AG20443 (cell line): ENCODE data around the gene RASGRP2.
A peak's percentile ranks its signal among the peaks of the same experiment; 100 is the strongest.

Experiments used
- DNase-seq: peaks from one replicate; pipeline ENCODE4 v3.0.0; 2012; ENCODE audit warnings: low spot score, mixed read lengths

Gene RASGRP2

GRCh38 chr11:64755681-64756361 lies 11.9 kb upstream of the RASGRP2 start:
- no peak for DNase-seq

DNA sequence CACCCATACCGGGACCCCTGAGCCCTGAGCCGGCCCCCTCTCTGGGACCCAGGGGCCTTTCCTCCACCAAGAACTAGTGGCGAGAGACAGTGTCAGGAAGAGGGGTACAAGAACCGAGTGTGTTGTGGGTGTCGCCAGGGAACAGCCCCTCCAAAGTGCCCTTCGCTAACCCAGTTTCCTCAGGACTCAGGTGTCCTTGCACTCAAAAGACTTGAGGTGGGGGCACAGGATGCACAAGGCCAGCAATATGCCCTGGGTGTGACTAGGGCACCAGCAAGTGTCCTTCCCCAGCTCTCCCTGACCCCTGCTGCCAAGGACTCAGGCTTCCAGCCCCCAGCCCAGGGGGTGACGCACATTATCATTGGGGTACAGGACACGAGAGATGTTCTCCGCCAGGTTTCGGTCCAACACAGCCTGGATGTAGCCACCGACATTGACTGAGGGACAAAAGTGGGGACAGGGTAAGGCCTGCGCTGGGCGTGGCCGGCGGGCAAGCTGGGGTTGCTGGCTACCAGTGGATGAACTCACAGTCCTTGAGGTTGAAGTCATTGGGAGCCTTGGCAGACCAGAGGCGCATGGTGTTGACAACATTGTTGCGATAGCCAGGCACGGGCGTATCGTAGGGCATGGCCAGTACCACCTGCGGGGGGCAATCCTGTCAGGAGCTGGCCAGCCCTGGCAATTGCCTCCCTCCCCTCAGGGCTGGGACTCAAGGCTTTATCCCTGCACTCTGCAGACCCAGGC lies 11.1 kb upstream of the RASGRP2 start:
- no peak for DNase-seq

DNA sequence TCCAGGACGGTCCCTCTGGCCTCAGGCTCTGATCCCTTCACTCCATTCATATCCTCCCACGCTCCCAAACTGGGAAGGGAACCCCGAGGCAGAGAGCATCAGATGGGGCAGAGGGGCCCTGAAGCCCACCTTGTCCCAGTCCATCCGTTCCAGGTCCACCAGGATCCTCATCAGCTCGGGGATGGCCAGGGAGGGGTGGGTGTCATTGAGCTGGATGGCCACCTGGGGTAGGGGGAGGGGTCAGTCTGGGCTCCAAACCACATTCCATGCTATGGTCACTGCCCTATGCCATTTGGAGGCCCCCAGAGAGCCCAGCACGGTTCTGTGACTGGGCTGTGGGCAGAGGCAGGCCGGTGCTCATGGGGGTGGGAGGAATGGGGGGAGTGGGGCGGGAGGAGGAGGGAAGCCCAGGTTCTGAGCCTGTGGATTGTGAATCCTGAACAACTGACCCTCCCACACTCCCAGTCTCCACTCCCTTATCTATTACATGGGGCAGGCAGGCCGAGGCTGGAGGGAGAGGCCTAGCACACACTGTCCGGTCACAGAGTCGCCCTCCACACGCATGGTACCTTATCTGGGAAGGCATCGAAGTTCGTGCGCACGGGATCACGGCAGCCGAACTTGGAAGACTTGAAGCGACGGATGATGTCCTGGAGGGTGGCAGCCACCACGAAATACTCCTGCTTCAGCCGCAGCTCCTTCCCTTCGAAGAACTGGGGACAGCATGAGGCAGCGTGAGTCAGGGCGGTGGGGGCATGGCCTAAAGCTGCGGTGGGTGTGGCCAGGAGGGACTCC lies 10.4 kb upstream of the RASGRP2 start:
- DNase-seq, result no peak

DNA sequence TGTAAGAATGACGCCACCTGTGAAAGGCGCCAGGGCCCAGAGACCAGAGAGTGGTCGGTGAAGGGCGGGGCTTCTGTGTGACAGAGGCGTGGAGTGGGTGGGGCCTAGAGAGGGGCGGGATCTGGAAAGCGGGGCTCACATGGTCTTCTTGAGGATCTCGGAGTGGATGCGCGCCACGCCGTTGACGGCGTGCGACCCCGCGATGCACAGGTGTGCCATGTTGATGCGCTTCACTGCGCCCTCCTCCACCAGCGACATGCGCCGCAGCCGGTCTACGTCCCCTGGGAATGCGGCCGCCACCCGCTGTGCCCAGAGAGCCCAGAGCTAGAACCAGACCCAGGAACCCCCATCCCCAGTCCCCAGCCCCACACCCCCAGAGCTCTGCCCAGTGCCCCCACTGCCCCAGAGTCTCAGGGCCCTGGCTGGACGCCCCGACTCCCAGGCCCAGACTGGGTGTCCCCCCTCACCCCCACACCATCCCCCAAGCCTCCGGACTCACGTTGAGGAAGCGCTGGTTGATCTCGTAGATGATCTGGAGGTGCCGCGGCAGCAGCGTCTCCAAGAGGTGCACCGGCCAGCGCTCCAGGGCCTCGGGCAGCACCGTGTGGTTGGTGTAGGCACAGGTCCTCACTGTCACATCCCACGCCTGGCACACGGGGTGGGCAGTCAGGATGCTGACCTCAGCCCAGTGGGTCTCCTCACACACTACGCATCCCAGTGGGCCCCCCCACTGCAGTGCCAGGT lies 9.6 kb upstream of the RASGRP2 start:
- no peak for DNase-seq

DNA sequence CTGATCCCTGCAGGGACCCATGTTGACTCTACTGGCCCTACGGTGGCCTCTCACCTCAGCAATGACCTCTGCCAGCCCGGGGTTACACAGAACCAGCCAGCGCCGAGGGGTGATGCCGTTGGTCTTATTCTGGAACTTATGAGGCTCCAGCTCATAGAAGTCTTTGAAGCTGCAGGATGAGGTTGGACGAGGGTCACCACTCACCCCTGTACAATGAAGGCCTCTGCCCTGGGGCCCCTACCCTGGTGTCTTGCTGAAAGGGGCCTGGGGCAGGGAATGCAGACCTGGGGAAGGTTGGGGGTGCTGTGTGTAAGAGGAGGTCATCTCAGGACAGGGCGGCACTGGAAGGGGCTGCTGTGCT lies 9.1 kb upstream of the RASGRP2 start:
- no peak for DNase-seq

DNA sequence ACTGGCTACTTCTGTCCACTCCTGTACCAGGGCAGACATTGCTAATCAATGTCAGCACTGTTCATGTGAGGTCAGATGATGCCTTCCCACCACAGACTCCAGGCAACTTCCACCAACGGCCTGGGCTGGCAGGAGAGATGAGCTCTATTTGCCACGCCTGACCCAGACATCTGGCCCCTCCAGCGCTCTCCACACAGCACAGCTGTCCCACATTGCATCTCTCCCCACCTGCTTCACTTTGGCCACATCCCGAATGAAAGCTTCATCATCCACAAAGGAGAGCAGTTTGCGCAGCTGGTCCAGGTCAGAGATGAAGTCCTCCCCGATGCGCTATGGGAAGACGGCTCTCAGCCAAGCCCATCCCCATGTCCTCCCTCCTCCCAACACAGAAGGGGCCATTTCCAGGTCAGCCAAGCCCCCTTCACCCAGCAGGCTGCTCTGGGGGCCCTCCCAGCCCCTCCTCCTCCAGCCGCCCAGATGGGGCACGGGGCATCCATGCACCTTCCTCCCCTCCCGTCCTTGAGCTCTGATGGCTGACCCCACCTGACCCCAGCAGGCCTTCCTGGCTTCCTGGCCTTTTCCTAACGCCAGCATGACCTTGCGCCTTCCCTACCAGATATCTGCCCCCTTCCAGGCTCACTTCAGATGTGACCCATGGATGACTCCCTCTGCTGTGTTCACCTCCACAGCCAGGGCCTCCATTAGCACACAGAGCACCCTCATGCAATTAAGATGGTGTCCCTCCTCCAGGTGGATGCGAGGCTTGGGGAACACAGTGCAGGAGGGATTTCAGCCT lies 8.4 kb upstream of the RASGRP2 start:
- no peak for DNase-seq

DNA sequence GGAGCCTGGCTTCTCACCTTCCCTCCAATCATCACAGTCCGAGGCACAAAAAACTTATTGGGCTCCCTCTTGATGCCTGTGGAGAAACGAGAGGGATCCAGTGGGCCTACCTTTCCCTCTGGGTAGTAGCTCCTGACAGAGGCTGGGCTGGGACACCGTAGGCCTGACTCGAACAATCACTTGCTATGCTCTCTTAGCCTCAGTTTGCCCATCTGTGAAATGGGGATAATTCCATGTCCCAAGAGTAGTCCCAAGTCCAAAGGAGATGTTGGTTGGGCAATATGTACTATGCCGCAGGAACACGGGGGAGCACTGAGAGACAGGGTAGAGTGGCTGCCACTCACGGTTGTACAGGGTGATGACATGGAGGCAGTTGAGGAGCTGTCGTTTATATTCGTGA lies 7.6 kb upstream of the RASGRP2 start:
- no peak for DNase-seq

DNA sequence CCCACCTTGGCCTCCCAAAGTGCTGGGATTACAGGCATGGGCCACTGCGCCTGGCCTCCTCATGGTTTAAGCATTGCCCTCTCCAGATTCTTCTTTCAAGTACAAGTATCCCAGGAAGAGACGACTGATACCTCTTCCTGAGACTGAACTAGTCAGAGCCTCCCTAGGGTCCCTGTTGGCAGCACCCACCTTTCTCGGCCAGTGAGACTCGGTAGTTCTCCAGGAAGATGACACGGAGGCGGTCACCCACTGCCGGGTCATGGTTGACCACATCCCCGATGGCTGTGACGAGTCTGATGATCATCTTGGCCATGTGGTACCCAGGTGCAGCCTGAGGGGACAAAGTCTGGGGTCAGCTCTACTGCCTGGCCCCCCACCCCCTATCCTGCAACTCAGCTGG lies 7.2 kb upstream of the RASGRP2 start:
- no peak for DNase-seq

DNA sequence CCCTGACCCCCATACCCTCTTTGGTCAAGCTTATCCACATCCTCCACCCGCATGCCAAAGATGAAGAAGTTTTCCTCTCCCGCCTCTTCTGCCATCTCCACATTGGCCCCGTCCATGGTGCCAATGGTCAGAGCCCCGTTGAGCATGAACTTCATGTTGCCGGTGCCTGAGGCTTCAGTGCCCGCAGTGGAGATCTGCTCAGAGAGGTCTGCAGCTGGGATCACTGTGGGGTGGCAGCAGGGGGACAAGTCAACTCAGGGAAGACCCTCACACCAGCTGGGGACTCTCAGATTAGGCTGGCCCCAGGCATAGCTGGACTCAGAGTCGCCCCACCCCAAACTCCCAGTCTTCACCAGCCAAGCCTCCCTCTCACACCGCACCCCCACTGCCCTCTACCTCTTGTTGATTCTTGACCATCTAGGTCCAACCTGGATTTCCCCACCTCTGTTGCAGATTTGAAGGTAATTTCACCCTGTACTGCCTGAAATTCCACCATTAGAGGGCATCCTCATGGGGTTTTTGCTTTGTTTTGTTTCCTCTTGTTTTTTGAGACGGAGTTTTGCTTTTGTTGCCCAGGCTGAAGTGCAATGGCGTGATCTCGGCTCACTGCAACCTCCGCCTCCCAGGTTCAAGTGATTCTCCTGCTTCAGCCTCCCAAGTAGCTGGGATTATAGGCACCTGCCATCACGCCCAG lies 6.6 kb upstream of the RASGRP2 start:
- DNase-seq, result no peak

GRCh38 chr11:64747961-64748665 lies 4.2 kb upstream of the RASGRP2 start:
- peak; percentile 69 for DNase-seq

- DNase-seq, result no peak
Observed at GRCh38 chr11:64746486-64746885, 2.5 kb upstream of the RASGRP2 start.

GRCh38 chr11:64745521-64746328 lies 1.8 kb upstream of the RASGRP2 start:
- peak; percentile 89 for DNase-seq

- no peak for DNase-seq
Observed at GRCh38 chr11:64745189-64745520, 1.2 kb upstream of the RASGRP2 start.

GRCh38 chr11:64744544-64745188 lies 724 bp upstream of the RASGRP2 start:
- no peak for DNase-seq

DNA sequence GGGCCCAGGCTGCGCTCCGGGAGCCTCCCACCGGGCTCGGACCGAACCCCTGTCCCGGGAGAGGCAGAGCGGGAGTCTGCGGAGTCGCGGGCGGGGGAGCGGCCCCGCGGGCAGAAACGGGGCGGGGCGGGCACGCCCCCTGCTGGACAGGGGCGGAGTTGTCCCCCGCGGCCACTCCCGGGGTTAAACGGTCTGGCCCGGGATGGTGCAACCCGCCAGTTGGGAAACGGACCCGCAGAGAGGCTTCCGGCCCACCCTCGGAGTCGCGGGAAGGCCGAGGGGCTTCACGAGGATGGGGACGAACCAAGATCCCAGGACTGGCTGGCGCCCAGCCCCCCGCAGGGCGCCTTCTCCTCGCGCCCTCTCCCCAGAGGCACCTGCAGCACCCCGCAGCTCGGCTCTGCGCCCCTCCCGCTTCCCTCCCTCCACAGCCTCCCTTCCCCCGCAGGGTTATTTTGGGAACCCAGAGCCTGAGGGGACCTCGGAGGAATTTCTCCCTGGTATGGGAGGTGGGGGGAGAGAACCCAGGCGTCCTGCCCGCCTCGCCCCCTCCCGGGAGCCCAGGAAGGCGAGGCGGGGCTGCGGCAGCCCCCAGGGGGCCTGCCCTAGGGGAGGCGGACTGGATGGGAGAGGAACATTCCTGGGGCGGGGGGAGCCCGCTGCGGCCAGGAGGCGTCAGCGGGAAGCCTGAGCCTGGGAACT lies 902 bp downstream of the RASGRP2 start:
- peak; percentile 94 for DNase-seq

DNA sequence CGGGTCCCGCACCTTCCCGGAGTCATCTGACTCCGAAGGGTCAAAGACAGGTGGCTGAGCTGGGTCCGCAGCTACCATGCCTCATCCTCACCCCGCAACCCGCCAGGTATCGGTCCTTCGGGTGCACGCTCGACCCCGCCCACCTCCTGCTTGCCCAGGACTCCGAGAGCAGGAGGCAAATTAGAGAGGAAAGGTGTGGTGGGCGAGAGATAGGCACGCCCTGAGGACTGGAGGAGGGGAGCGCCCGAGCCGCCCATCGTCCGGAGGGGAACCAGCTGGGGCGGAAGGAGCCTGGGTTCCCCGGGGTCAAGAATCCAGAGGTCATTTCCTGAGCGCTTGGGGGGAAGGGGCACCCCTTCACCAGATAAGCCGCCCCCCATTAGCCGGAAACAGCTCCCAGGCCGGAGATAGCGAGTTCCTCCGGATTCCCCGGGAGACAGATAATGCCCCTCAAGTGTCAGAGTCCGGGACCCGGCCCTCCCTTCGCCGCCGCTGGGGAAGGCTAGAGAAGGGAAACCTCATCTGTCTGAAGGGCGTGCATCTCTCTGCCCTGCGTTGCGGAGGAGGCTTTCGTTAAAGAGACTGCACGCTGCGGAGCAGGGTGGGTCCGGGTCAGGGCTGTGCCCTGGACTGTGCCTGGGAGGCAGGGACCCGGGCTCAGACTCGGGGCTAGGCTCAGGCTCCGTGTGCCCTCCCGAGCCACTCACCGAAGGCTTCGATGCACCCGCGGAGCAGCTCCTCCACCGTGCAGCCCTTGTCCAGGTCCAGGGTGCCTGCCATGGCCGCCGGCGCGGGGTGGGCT lies 1.7 kb downstream of the RASGRP2 start:
- peak; percentile 57 for DNase-seq

- no peak for DNase-seq
Observed at GRCh38 chr11:64741375-64742086, 2.4 kb downstream of the RASGRP2 start.
